ENCODE measurements around the gene B3GNT5. TPM values are rescaled to one million over a fixed set of nuclear protein-coding genes. Genes with fewer than 3 reads are reported as not detected.

The B3GNT5 gene
- total and polyA plus RNA-seq, 9 of the 15 experiments (the other 6 are each of a cell fraction or from before 2014, with no cell fraction given): 8.8 to 23.8 (median 14.4) TPM

- no peak for TF ChIP-seq DLX4 (CRISPR knock-in tag; IDR thresholded peaks at IDR 0.05)
- TF ChIP-seq ZNF780A (CRISPR knock-in tag; IDR thresholded peaks at IDR 0.05): no peak
- no peak for TF ChIP-seq RUNX1 (IDR thresholded peaks at IDR 0.05; ENCODE audit: low read depth)
- TF ChIP-seq MIER1 (IDR thresholded peaks at IDR 0.05; ENCODE audit: low read depth): no peak
- no peak for TF ChIP-seq E2F1 (CRISPR knock-in tag; IDR thresholded peaks at IDR 0.05)
- TF ChIP-seq TOE1 (IDR thresholded peaks at IDR 0.05; ENCODE audit: borderline replicate concordance): peak; percentile 95
- TF ChIP-seq TOE1 (CRISPR knock-in tag; IDR thresholded peaks at IDR 0.05; ENCODE audit: borderline replicate concordance, low read depth): no peak
- no peak for TF ChIP-seq E2F5 (CRISPR knock-in tag; IDR thresholded peaks at IDR 0.05)
- TF ChIP-seq ZNF449 (CRISPR knock-in tag; IDR thresholded peaks at IDR 0.05): no peak; the same call in 1 of the 2 replicates
- TF ChIP-seq MYC (IDR thresholded peaks at IDR 0.05; ENCODE audit: low read depth, low read length): peak; percentile 69
- no peak for TF ChIP-seq MYC (CRISPR knock-in tag; IDR thresholded peaks at IDR 0.05; ENCODE audit: borderline replicate concordance, low read depth)
- TF ChIP-seq RREB1 (CRISPR knock-in tag; IDR thresholded peaks at IDR 0.05): no peak
Observed at GRCh38 chr3:183287301-183287971, 34.4 kb downstream of the B3GNT5 start (continued).
